Suprapubic skin (tissue), 3 donors: Measurements from ENCODE around the gene STX7.

Source experiments
- CTCF ChIP-seq, 2 donors: fragments of 200-600 bp in 1 of 2; fragments of 450-650 bp in 1 of 2; sonication (generic) in 1 of 2; IDR thresholded peaks; one replicate each; pipeline ENCODE4 v1.5.1; 2016 to 2019; ENCODE audit warnings: antibody characterized with exemption in 2 of 2, mild to moderate bottlenecking in 1 of 2, moderate library complexity in 1 of 2
- POLR2A ChIP-seq, 2 donors: fragments of 450-650 bp; IDR thresholded peaks; one replicate each; pipeline ENCODE4 v1.6.1; 2017; ENCODE audit warnings: antibody characterized with exemption in 2 of 2, mild to moderate bottlenecking in 2 of 2, moderate library complexity in 2 of 2

GRCh38 chr6:132490478-132491204, 22.3 kb downstream of the STX7 start:
- TF ChIP-seq POLR2A (IDR thresholded peaks at IDR 0.05) (no peak), CTCF (IDR thresholded peaks at IDR 0.05) (no peak)
